Gastrocnemius medialis (tissue), 4 donors: ENCODE results near the gene LDLRAD4. TPM values are rescaled to one million over a fixed set of nuclear protein-coding genes. Genes with fewer than 3 reads are reported as not detected.

Experiments
- ATAC-seq, 2 donors: fragments of 150-250 bp; one replicate each; pipeline ENCODE4 v1.9.1; 2016
- DNase-seq, 2 donors: peaks; one replicate each; pipeline ENCODE4 v3.0.0-alpha.2; 2019
- H3K27ac ChIP-seq, 4 donors: fragments of 200-600 bp; sonication (generic); 1 replicate in 1 of 4; 2 replicates in 3 of 4; pipeline ENCODE4 v1.5.1; 2016 to 2018; ENCODE audit warnings: mild to moderate bottlenecking in 2 of 4, moderate library complexity in 1 of 4
- H3K27me3 ChIP-seq, 3 donors: fragments of 200-600 bp; sonication (generic) in 2 of 3; 1 replicate in 1 of 3; 2 replicates in 2 of 3; pipeline versions ENCODE4 v1.5.1 to v1.6.0; 2016 to 2019; ENCODE audit warnings: mild to moderate bottlenecking in 1 of 3, moderate library complexity in 1 of 3
- H3K36me3 ChIP-seq, 2 donors: fragments of 200-600 bp; sonication (generic) in 1 of 2; one replicate each; pipeline ENCODE4 v1.5.1; 2017 to 2018
- H3K4me1 ChIP-seq, 2 donors: fragments of 200-600 bp; sonication (generic) in 1 of 2; one replicate each; pipeline ENCODE4 v1.5.1; 2016 to 2017; ENCODE audit warnings: mild to moderate bottlenecking in 2 of 2
- H3K4me3 ChIP-seq, 4 donors: fragments of 200-600 bp; sonication (generic) in 3 of 4; 1 replicate in 1 of 4; 2 replicates in 3 of 4; pipeline ENCODE4 v1.5.1; 2016 to 2019; ENCODE audit warnings: mild to moderate bottlenecking in 2 of 4
- H3K9me3 ChIP-seq, 3 donors: fragments of 200-600 bp; sonication (generic) in 2 of 3; 1 replicate in 1 of 3; 2 replicates in 2 of 3; pipeline ENCODE4 v1.5.1; 2016 to 2019
- POLR2A ChIP-seq, 2 donors: fragments of 450-650 bp; IDR thresholded peaks; one replicate each; pipeline ENCODE4 v1.6.1; 2017; ENCODE audit warnings: antibody characterized with exemption in 2 of 2, mild to moderate bottlenecking in 2 of 2, moderate library complexity in 2 of 2
- in situ Hi-C, 4 donors: fragments of 200-750 bp; cut with MboI; loops; one replicate each; pipeline versions ENCODE4 v1.15.0 to v1.8.0; 2017; ENCODE audit warnings: low sequenced_read_pairs in 4 of 4
- intact Hi-C: fragments of 100-400 bp; cut with DNase I; formaldehyde crosslinking; loops from one replicate; pipeline ENCODE4 v1.15.1; 2023; ENCODE audit warnings: low total_unique reads
- total RNA-seq, 4 donors: library from RNA; depleted of rRNA; stranded (reverse); fragments of >200 nt; gene quantifications; one replicate each; pipeline versions ENCODE4 v1.1.0 to v1.2.3, GENCODE V29; 2016
- TF ChIP-seq, protein P1 (sequence below), 5 experiments: fragments of 450-650 bp in 3 of 5; fragments of 200-600 bp in 2 of 5; sonication (generic) in 2 of 5; IDR thresholded peaks in 4 of 5; conservative IDR thresholded peaks in 1 of 5; 1 replicate in 4 of 5; 2 replicates in 1 of 5; pipeline ENCODE4 v1.5.1; 2016 to 2019; ENCODE audit warnings: antibody characterized with exemption in 5 of 5, mild to moderate bottlenecking in 3 of 5, moderate library complexity in 3 of 5

The LDLRAD4 gene
- total RNA-seq, 4 donors from 2014 or later: 3.9 to 11.1 (median 6.5) TPM

GRCh38 chr18:13589316-13589715 is 370.8 kb downstream of the LDLRAD4 start:
- no peak overlapping the region for H3K4me3 ChIP-seq
- H3K4me1 ChIP-seq: peaks cover 0 to 4% of the 10 kb centered on the region in 2 donors
- no peak for ATAC-seq
- no peak overlapping the region for H3K27ac ChIP-seq
- H3K27me3 ChIP-seq: no peaks in the 10 kb centered on the region
- no peaks in the 10 kb centered on the region for H3K36me3 ChIP-seq
- H3K9me3 ChIP-seq: no peaks in the 10 kb centered on the region
- intact Hi-C loops: no loop called here
- no peak for DNase-seq
- in situ Hi-C loops: no loop called here
- TF ChIP-seq, protein P1, sequence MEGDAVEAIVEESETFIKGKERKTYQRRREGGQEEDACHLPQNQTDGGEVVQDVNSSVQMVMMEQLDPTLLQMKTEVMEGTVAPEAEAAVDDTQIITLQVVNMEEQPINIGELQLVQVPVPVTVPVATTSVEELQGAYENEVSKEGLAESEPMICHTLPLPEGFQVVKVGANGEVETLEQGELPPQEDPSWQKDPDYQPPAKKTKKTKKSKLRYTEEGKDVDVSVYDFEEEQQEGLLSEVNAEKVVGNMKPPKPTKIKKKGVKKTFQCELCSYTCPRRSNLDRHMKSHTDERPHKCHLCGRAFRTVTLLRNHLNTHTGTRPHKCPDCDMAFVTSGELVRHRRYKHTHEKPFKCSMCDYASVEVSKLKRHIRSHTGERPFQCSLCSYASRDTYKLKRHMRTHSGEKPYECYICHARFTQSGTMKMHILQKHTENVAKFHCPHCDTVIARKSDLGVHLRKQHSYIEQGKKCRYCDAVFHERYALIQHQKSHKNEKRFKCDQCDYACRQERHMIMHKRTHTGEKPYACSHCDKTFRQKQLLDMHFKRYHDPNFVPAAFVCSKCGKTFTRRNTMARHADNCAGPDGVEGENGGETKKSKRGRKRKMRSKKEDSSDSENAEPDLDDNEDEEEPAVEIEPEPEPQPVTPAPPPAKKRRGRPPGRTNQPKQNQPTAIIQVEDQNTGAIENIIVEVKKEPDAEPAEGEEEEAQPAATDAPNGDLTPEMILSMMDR (IDR thresholded peaks at IDR 0.05 in 4 of 5, conservative IDR thresholded peaks at IDR 0.05 in 1 of 5): no peak
- TF ChIP-seq POLR2A (IDR thresholded peaks at IDR 0.05): no peak

DNA sequence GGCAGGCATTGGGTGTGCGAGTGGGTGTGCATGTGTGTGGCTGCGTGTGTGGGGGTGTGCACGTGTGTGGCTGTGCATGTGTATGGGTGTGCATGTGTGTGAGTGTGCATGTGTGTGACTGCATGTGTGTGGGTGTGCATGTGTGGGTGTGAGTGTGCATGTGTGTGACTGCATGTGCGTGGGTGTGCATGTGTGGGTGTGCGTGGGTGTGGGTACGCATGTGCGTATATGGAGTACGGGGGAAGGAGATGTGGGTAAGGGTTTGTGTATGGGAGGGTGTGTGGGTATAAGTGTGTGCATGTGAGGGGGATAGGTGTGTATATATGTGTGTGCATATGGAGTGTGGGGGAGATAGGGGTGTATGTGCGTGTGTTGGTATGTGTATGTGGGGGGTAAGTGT is 371.4 kb downstream of the LDLRAD4 start:
- Histone ChIP-seq H3K4me1 (peaks cover 0 to 4% of the 10 kb centered on the region in 2 donors), H3K4me3 (no peak overlapping the region), H3K27ac (no peak overlapping the region), H3K36me3 (no peaks in the 10 kb centered on the region), H3K27me3 (no peaks in the 10 kb centered on the region), H3K9me3 (no peaks in the 10 kb centered on the region)
- in situ Hi-C loops (no loop called here), intact Hi-C loops (no loop called here)
- DNase-seq (no peak), ATAC-seq (no peak)
- TF ChIP-seq, protein P1 (IDR thresholded peaks at IDR 0.05 in 4 of 5, conservative IDR thresholded peaks at IDR 0.05 in 1 of 5): no peak
- TF ChIP-seq POLR2A (IDR thresholded peaks at IDR 0.05): no peak

DNA sequence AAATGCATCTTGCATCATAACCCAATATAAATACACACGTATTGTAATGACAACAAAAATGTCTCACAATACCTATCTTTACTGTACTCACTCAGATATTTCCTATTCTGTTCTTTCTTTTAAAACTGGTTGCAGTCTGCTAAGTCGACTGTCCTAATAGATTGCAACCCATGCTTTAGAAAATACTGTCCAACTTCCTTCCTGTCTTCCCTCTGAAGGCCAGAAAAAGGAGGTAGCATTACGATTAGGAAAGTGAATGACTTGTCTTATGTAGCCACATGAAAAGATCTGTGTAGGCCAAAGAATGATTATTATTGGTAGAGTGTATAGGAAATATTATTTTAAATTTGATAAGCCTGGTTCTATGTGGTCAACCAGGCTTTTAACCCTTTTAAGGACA is 373.7 kb downstream of the LDLRAD4 start:
- no peaks in the 10 kb centered on the region for H3K27me3 ChIP-seq
- H3K36me3 ChIP-seq: no peaks in the 10 kb centered on the region
- DNase-seq (no peak), ATAC-seq (no peak)
- in situ Hi-C loops (no loop called here), intact Hi-C loops (no loop called here)
- no peak for TF ChIP-seq POLR2A (IDR thresholded peaks at IDR 0.05)
- TF ChIP-seq, protein P1 (IDR thresholded peaks at IDR 0.05 in 4 of 5, conservative IDR thresholded peaks at IDR 0.05 in 1 of 5): no peak
- peaks cover 0 to 11% (median 0%) of the 10 kb centered on the region in 3 donors for H3K9me3 ChIP-seq
- H3K27ac ChIP-seq: no peak overlapping the region
- peaks cover 0 to 4% of the 10 kb centered on the region in 2 donors for H3K4me1 ChIP-seq
- no peak overlapping the region for H3K4me3 ChIP-seq

GRCh38 chr18:13594551-13594950 is 376.0 kb downstream of the LDLRAD4 start:
- no peak overlapping the region for H3K4me3 ChIP-seq
- H3K27ac ChIP-seq: no peak overlapping the region
- H3K27me3 ChIP-seq: no peaks in the 10 kb centered on the region
- intact Hi-C loops: loop anchor here (1.0 kb wide), 1 partner anchor 47 kb away; no protein-coding TSS in a partner anchor
- H3K4me1 ChIP-seq: peaks cover 3 to 4% of the 10 kb centered on the region in 2 donors
- H3K36me3 ChIP-seq: no peaks in the 10 kb centered on the region
- in situ Hi-C loops: no loop called here
- TF ChIP-seq, protein P1 (IDR thresholded peaks at IDR 0.05 in 4 of 5, conservative IDR thresholded peaks at IDR 0.05 in 1 of 5): no peak
- ATAC-seq (no peak), DNase-seq (no peak)
- H3K9me3 ChIP-seq: peaks cover 0 to 22% (median 3%) of the 10 kb centered on the region in 3 donors

GRCh38 chr18:13597068-13597467 is 378.5 kb downstream of the LDLRAD4 start:
- DNase-seq (no peak), ATAC-seq (no peak)
- Histone ChIP-seq H3K27me3 (no peaks in the 10 kb centered on the region), H3K4me1 (peaks cover 0 to 3% of the 10 kb centered on the region in 2 donors), H3K36me3 (no peaks in the 10 kb centered on the region), H3K4me3 (no peak overlapping the region), H3K9me3 (peaks cover 0 to 22% (median 3%) of the 10 kb centered on the region in 3 donors), H3K27ac (no peak overlapping the region)
- intact Hi-C loops (no loop called here), in situ Hi-C loops (no loop called here)
- TF ChIP-seq POLR2A (IDR thresholded peaks at IDR 0.05): no peak
- TF ChIP-seq, protein P1 (IDR thresholded peaks at IDR 0.05 in 4 of 5, conservative IDR thresholded peaks at IDR 0.05 in 1 of 5): no peak
